HepG2 (cell line): ENCODE measurements around the gene FAM117A. TPM values are rescaled to one million over a fixed set of nuclear protein-coding genes. Genes with fewer than 3 reads are reported as not detected.
A peak's percentile ranks its signal among the peaks of the same experiment; 100 is the strongest.

Experiments used
- CAMTA2 ChIP-seq: sonication (generic); formaldehyde crosslinking; IDR thresholded peaks from 2 replicates; pipeline ENCODE4 v1.4.0; 2020; ENCODE audit warnings: mild to moderate bottlenecking, missing genetic modification reagents, borderline replicate concordance
- ESRRA ChIP-seq: sonication (generic); formaldehyde crosslinking; IDR thresholded peaks from 2 replicates; pipeline ENCODE4 v1.5.1; 2020; ENCODE audit warnings: mild to moderate bottlenecking, low read depth, missing genetic modification reagents
- GATAD2A ChIP-seq: IDR thresholded peaks from 2 replicates; pipeline ENCODE4 v1.6.1; 2016
- MAFK ChIP-seq, 2 experiments: IDR thresholded peaks in 1 of 2; conservative IDR thresholded peaks in 1 of 2; 2 replicates each; pipeline ENCODE4 v1.6.1; 2011; ENCODE audit warnings: improper control_type of control experiment in 2 of 2, low read length in 2 of 2
- NR3C1 ChIP-seq: sonication (generic); formaldehyde crosslinking; IDR thresholded peaks from 2 replicates; pipeline ENCODE4 v1.4.0; 2020; ENCODE audit warnings: missing genetic modification reagents
- POLR2A ChIP-seq, 2 experiments: IDR thresholded peaks; 2 replicates each; pipeline ENCODE4 v1.6.1; 2011; ENCODE audit warnings: low read depth in 2 of 2, low read length in 2 of 2, mild to moderate bottlenecking in 1 of 2, moderate library complexity in 1 of 2; ENCODE audit not compliant: insufficient read depth in 1 of 2
- REL ChIP-seq: sonication (generic); formaldehyde crosslinking; conservative IDR thresholded peaks from 2 replicates; pipeline ENCODE4 v1.8.0; 2022; ENCODE audit warnings: mild to moderate bottlenecking, missing genetic modification reagents, moderate library complexity
- SRSF4 ChIP-seq: fragments of 200-400 bp; formaldehyde crosslinking; IDR thresholded peaks from one replicate; pipeline ENCODE4 v1.6.1; 2018; ENCODE audit warnings: mild to moderate bottlenecking, low read depth, low read length, moderate library complexity; ENCODE audit not compliant: poor library complexity, severe bottlenecking
- TBL1XR1 ChIP-seq: fragments of 150-350 bp; IDR thresholded peaks from 2 replicates; pipeline ENCODE4 v1.6.1; 2014; ENCODE audit warnings: borderline replicate concordance, low read length; ENCODE audit not compliant: partially characterized antibody
- ZFP62 ChIP-seq: sonication (generic); formaldehyde crosslinking; IDR thresholded peaks from 2 replicates; pipeline ENCODE4 v1.4.0; 2020; ENCODE audit warnings: missing genetic modification reagents
- ZNF296 ChIP-seq: sonication (generic); formaldehyde crosslinking; conservative IDR thresholded peaks from 2 replicates; pipeline ENCODE4 v1.5.0; 2020; ENCODE audit warnings: mild to moderate bottlenecking, missing genetic modification reagents
- ZNF83 ChIP-seq: sonication (generic); formaldehyde crosslinking; IDR thresholded peaks from 2 replicates; pipeline ENCODE4 v1.4.0; 2020; ENCODE audit warnings: missing genetic modification reagents, mild to moderate bottlenecking, borderline replicate concordance
- ZNF839 ChIP-seq: sonication (generic); formaldehyde crosslinking; IDR thresholded peaks from 2 replicates; pipeline ENCODE4 v1.4.0; 2020; ENCODE audit warnings: missing genetic modification reagents, mild to moderate bottlenecking, borderline replicate concordance
- polyA plus RNA-seq, 8 experiments: library from polyadenylated mRNA; depleted of rRNA in 3 of 8; stranded (reverse) in 7 of 8; unstranded in 1 of 8; fragments of >200 nt; fragmentation: Illumina TruSeq in 4 of 8; extraction: Trizol in 4 of 8; gene quantifications; 2 replicates each; pipeline versions ENCODE4 v1.2.1 to v1.2.3, GENCODE V29; 2011 to 2016; ENCODE audit warnings: low read depth in 4 of 8, missing spikeins in 1 of 8, mixed read lengths in 1 of 8; ENCODE audit not compliant: insufficient read depth in 1 of 8
- total RNA-seq, 5 experiments: library from RNA; depleted of rRNA; stranded (reverse); fragments of >200 nt; fragmentation: Illumina TruSeq; extraction: Trizol; gene quantifications; 2 replicates each; pipeline ENCODE4 v1.2.3, GENCODE V29; 2016; ENCODE audit warnings: low read depth in 1 of 5
- TF ChIP-seq, protein P1 (sequence below): sonication (generic); formaldehyde crosslinking; IDR thresholded peaks from 2 replicates; pipeline ENCODE4 v1.4.0; 2020; ENCODE audit warnings: mild to moderate bottlenecking, low read depth, missing genetic modification reagents
- TF ChIP-seq, protein P2 (sequence below): IDR thresholded peaks from 2 replicates; pipeline ENCODE4 v1.6.1; 2016
- TF ChIP-seq, protein P3 (sequence below): sonication (generic); formaldehyde crosslinking; IDR thresholded peaks from 2 replicates; pipeline ENCODE4 v1.5.1; 2020; ENCODE audit warnings: mild to moderate bottlenecking, moderate library complexity, missing genetic modification reagents
- TF ChIP-seq, protein P4 (sequence below): sonication (generic); formaldehyde crosslinking; conservative IDR thresholded peaks from 2 replicates; pipeline ENCODE4 v1.8.0; 2022; ENCODE audit warnings: missing genetic modification reagents
- TF ChIP-seq, protein P5 (sequence below): sonication (generic); formaldehyde crosslinking; IDR thresholded peaks from 2 replicates; pipeline ENCODE4 v1.5.1; 2020; ENCODE audit warnings: mild to moderate bottlenecking, missing genetic modification reagents

Gene FAM117A
- total and polyA plus RNA-seq, 2 of the 13 experiments (the other 11 are each of a cell fraction or from before 2014, with no cell fraction given), result 12.1 to 19.8 TPM

DNA sequence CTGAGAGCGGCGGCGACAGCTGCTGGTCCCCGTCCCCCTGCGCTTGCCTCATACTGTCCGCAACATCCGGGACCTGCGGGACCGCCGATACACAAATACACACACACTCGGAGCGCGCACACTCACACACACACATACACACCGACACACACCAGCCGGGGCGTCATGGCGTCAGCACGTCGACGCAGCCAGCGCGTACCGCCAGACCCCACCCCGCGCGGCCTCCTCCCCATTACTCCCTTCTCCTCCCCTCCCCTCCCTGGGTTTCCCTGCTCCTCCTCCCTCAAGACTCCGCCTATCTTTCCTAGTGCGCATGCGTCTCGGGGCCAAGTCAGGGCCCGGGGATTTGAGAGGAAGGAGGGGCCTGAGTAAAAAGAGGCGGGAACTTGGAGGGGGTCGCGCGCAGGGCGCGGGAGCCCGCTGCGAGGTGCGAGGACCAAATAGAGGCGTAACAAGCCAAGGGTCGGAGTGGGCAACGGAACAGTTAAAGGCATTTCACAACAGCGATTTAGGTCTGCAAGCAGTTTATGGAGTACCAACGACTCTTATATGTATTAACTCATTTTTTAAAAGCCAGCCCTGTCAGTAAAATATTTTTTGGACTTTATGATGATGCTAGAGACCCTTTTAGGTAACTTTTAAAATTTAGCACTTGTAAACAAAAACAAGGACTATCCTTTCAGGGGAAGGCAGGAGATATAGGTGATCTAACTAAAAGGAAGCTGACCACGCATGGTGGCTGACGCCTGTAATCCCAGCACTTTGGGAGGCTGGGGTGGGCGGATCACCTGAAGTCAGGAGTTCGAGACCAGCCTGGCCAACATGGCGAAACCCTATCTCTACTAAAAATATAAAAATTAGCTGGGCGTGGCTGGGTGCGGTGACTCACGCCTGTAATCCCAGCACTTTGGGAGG lies 85.7 kb downstream of the FAM117A start, which contains the start of gene SPOP (continued):
- TF ChIP-seq, protein P1, sequence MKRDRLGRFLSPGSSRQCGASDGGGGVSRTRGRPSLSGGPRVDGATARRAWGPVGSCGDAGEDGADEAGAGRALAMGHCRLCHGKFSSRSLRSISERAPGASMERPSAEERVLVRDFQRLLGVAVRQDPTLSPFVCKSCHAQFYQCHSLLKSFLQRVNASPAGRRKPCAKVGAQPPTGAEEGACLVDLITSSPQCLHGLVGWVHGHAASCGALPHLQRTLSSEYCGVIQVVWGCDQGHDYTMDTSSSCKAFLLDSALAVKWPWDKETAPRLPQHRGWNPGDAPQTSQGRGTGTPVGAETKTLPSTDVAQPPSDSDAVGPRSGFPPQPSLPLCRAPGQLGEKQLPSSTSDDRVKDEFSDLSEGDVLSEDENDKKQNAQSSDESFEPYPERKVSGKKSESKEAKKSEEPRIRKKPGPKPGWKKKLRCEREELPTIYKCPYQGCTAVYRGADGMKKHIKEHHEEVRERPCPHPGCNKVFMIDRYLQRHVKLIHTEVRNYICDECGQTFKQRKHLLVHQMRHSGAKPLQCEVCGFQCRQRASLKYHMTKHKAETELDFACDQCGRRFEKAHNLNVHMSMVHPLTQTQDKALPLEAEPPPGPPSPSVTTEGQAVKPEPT (CRISPR knock-in tag), result peak; percentile 98
- TF ChIP-seq ESRRA (CRISPR knock-in tag) (peak; percentile 79; the same call in 1 of the 2 replicates), ZNF83 (peak; percentile 84; the same call in 1 of the 2 replicates), MAFK (conservative IDR thresholded peaks at IDR 0.05 in 1 of 2, IDR thresholded peaks at IDR 0.05 in 1 of 2; ENCODE audit: low read length in 2 of 2) (no peak), ZFP62 (CRISPR knock-in tag) (no peak), TBL1XR1 (no peak), CAMTA2 (CRISPR knock-in tag) (peak; percentile 86; the same call in 1 of the 2 replicates), ZNF839 (CRISPR knock-in tag) (no peak), POLR2A (IDR thresholded peaks at IDR 0.05; ENCODE audit: insufficient read depth in 1 of 2, low read depth in 2 of 2, low read length in 2 of 2) (peak; percentile 56 to 81), GATAD2A (peak; percentile 76), ZNF296 (CRISPR knock-in tag) (peak; percentile 85; the same call in 1 of the 2 replicates), NR3C1 (CRISPR knock-in tag) (no peak), SRSF4 (no peak), REL (CRISPR knock-in tag) (peak; percentile 97; the same call in 1 of the 2 replicates)
- TF ChIP-seq, protein P2, sequence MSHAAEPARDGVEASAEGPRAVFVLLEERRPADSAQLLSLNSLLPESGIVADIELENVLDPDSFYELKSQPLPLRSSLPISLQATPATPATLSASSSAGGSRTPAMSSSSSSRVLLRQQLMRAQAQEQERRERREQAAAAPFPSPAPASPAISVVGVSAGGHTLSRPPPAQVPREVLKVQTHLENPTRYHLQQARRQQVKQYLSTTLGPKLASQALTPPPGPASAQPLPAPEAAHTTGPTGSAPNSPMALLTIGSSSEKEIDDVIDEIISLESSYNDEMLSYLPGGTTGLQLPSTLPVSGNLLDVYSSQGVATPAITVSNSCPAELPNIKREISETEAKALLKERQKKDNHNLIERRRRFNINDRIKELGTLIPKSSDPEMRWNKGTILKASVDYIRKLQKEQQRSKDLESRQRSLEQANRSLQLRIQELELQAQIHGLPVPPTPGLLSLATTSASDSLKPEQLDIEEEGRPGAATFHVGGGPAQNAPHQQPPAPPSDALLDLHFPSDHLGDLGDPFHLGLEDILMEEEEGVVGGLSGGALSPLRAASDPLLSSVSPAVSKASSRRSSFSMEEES (CRISPR knock-in tag), result peak; percentile 95
- TF ChIP-seq, protein P3, sequence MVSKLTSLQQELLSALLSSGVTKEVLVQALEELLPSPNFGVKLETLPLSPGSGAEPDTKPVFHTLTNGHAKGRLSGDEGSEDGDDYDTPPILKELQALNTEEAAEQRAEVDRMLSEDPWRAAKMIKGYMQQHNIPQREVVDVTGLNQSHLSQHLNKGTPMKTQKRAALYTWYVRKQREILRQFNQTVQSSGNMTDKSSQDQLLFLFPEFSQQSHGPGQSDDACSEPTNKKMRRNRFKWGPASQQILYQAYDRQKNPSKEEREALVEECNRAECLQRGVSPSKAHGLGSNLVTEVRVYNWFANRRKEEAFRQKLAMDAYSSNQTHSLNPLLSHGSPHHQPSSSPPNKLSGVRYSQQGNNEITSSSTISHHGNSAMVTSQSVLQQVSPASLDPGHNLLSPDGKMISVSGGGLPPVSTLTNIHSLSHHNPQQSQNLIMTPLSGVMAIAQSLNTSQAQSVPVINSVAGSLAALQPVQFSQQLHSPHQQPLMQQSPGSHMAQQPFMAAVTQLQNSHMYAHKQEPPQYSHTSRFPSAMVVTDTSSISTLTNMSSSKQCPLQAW (CRISPR knock-in tag), result peak; percentile 95
- TF ChIP-seq, protein P4, sequence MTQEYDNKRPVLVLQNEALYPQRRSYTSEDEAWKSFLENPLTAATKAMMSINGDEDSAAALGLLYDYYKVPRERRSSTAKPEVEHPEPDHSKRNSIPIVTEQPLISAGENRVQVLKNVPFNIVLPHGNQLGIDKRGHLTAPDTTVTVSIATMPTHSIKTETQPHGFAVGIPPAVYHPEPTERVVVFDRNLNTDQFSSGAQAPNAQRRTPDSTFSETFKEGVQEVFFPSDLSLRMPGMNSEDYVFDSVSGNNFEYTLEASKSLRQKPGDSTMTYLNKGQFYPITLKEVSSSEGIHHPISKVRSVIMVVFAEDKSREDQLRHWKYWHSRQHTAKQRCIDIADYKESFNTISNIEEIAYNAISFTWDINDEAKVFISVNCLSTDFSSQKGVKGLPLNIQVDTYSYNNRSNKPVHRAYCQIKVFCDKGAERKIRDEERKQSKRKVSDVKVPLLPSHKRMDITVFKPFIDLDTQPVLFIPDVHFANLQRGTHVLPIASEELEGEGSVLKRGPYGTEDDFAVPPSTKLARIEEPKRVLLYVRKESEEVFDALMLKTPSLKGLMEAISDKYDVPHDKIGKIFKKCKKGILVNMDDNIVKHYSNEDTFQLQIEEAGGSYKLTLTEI, result no peak; the same call in 1 of the 2 replicates
- TF ChIP-seq, protein P5, sequence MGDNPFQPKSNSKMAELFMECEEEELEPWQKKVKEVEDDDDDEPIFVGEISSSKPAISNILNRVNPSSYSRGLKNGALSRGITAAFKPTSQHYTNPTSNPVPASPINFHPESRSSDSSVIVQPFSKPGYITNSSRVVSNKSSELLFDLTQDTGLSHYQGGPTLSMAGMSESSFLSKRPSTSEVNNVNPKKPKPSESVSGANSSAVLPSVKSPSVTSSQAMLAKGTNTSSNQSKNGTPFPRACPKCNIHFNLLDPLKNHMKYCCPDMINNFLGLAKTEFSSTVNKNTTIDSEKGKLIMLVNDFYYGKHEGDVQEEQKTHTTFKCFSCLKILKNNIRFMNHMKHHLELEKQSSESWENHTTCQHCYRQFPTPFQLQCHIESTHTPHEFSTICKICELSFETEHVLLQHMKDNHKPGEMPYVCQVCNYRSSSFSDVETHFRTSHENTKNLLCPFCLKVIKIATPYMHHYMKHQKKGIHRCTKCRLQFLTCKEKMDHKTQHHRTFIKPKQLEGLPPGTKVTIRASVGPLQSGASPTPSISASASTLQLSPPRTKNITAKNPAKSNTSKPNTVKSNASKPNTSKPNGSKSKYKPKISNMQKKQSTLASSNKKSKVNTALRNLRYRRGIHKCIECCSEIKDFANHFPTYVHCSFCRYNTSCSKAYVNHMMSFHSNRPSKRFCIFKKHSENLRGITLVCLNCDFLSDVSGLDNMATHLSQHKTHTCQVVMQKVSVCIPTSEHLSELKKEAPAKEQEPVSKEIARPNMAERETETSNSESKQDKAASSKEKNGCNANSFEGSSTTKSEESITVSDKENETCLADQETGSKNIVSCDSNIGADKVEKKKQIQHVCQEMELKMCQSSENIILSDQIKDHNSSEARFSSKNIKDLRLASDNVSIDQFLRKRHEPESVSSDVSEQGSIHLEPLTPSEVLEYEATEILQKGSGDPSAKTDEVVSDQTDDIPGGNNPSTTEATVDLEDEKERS (CRISPR knock-in tag), result peak; percentile 99
